GM23248 (cell line): Measurements from ENCODE around the gene SLC17A1. TPM values are rescaled to one million over a fixed set of nuclear protein-coding genes. Genes with fewer than 3 reads are reported as not detected.

Experiments used
- DNase-seq: peaks from one replicate; pipeline ENCODE4 v3.0.0-alpha.2; 2015
- H2AFZ ChIP-seq: fragments of 200-600 bp; sonication (generic); 2 replicates; pipeline ENCODE4 v1.6.1; 2016; ENCODE audit warnings: antibody characterized with exemption
- H3F3A ChIP-seq: fragments of 200-600 bp; sonication (generic); 2 replicates; pipeline ENCODE4 v1.6.1; 2016; ENCODE audit warnings: mild to moderate bottlenecking, antibody characterized with exemption, mixed run types; ENCODE audit not compliant: insufficient read depth
- H3K27ac ChIP-seq: fragments of 200-600 bp; sonication (generic); 2 replicates; pipeline ENCODE4 v1.5.1; 2016; ENCODE audit warnings: mild to moderate bottlenecking
- H3K27me3 ChIP-seq: fragments of 200-600 bp; sonication (generic); replicated peaks from 2 replicates; pipeline ENCODE4 v1.6.1; 2016; ENCODE audit warnings: mild to moderate bottlenecking; ENCODE audit not compliant: insufficient read depth
- H3K36me3 ChIP-seq: fragments of 200-600 bp; sonication (generic); 2 replicates; pipeline ENCODE4 v1.6.1; 2016; ENCODE audit warnings: low read depth, mild to moderate bottlenecking
- H3K4me1 ChIP-seq: fragments of 200-600 bp; sonication (generic); 2 replicates; pipeline ENCODE4 v1.6.1; 2016; ENCODE audit warnings: mild to moderate bottlenecking; ENCODE audit not compliant: insufficient read depth
- H3K4me2 ChIP-seq: fragments of 200-600 bp; sonication (generic); one replicate; pipeline ENCODE4 v1.6.1; 2016; ENCODE audit warnings: mild to moderate bottlenecking; ENCODE audit not compliant: unreplicated experiment
- H3K4me3 ChIP-seq: fragments of 200-600 bp; sonication (generic); 2 replicates; pipeline ENCODE4 v1.5.1; 2016; ENCODE audit warnings: mild to moderate bottlenecking
- H3K79me2 ChIP-seq: fragments of 200-600 bp; sonication (generic); 2 replicates; pipeline ENCODE4 v1.6.1; 2016; ENCODE audit warnings: mild to moderate bottlenecking; ENCODE audit not compliant: insufficient read depth
- H3K9ac ChIP-seq: fragments of 200-600 bp; sonication (generic); 2 replicates; pipeline ENCODE4 v1.6.1; 2016; ENCODE audit warnings: mild to moderate bottlenecking
- H3K9me2 ChIP-seq: fragments of 200-600 bp; sonication (generic); 2 replicates; pipeline ENCODE4 v1.6.1; 2016; ENCODE audit warnings: mixed run types, mild to moderate bottlenecking, moderate library complexity; ENCODE audit not compliant: insufficient read depth
- H3K9me3 ChIP-seq: fragments of 200-600 bp; sonication (generic); one replicate; pipeline ENCODE4 v1.6.1; 2017; ENCODE audit warnings: low read depth
- H4K20me1 ChIP-seq: fragments of 200-600 bp; sonication (generic); 2 replicates; pipeline ENCODE4 v1.6.0; 2016; ENCODE audit not compliant: insufficient read depth
- EZH2 ChIP-seq: fragments of 200-600 bp; sonication (generic); IDR thresholded peaks from 2 replicates; pipeline ENCODE4 v1.6.1; 2018; ENCODE audit warnings: antibody characterized with exemption, mild to moderate bottlenecking; ENCODE audit not compliant: insufficient read depth, poor library complexity, severe bottlenecking
- EZH2phosphoT487 ChIP-seq: fragments of 200-600 bp; sonication (generic); IDR thresholded peaks from 2 replicates; pipeline ENCODE4 v1.6.1; 2018; ENCODE audit warnings: antibody characterized with exemption, moderate library complexity, mild to moderate bottlenecking, low read depth; ENCODE audit not compliant: insufficient read depth
- WGBS, 2 experiments: methylation state at CpG; one replicate each; pipeline ENCODE4 v1.1.6; 2015 to 2017; ENCODE audit warnings: low lambda C conversion rate in 2 of 2, low coverage in 1 of 2; ENCODE audit errors: missing lambda C conversion rate in 2 of 2; 5-methylcytosine and 5-hydroxymethylcytosine counted together
- in situ Hi-C: fragments of 300-500 bp; cut with MboI; formaldehyde crosslinking; loops from 2 replicates; pipeline ENCODE4 v1.15.0; 2020
- polyA plus RNA-seq: library from polyadenylated mRNA; unstranded; fragments of >200 nt; fragmentation: Nextera tagmentation; extraction: Ambion mirVana; gene quantifications from 2 replicates; pipeline ENCODE4 v1.2.1, GENCODE V29; 2016
- total RNA-seq: library from RNA; depleted of rRNA; stranded (reverse); fragments of >200 nt; shearing (Covaris generic); gene quantifications from 2 replicates; pipeline ENCODE4 v1.2.3, GENCODE V29; 2014; rRNA removed

The SLC17A1 gene
- total RNA-seq (not detected in 2 replicates), polyA plus RNA-seq (not detected in 2 replicates)

- Histone ChIP-seq H3K27ac (no peak within 1 kb of the TSS), H3K36me3 (no peaks in the 10 kb centered on the region), H3K9me3 (no peaks in the 10 kb centered on the region), H3K9ac (no peak within 1 kb of the TSS), H2AFZ (no peak within 1 kb of the TSS), H3K4me1 (no peaks in the 10 kb centered on the region), H3K79me2 (no peaks in the 10 kb centered on the region), H3K27me3 (0 out of 2 replicates have a peak, but pooled peaks cover 8% of the 10 kb centered on the region), H3K4me3 (no peak within 1 kb of the TSS), H3F3A (no peaks in the 10 kb centered on the region), H3K9me2 (no peaks in the 10 kb centered on the region), H4K20me1 (no peaks in the 10 kb centered on the region), H3K4me2 (no peak within 1 kb of the TSS)
- in situ Hi-C loops = no loop called here
- DNase-seq = no peak
- TF ChIP-seq EZH2phosphoT487 (no peak), EZH2 (no peak)
- whole genome bisulfite sequencing, 2 experiments = 39 to 47% methylated on average over 8 of the region's 8 CpGs
Measured at GRCh38 chr6:25831532-25832306, at the start of gene SLC17A1. Gene SLC17A1 (minus strand): TSS chr6:25832052. CDS start chr6:25830557, 1,495 bp downstream.

GRCh38 chr6:25880601-25881000 lies 48.7 kb upstream of the SLC17A1 start:
- Histone ChIP-seq H2AFZ (no peak overlapping the region), H3F3A (no peaks in the 10 kb centered on the region), H3K4me1 (0 out of 2 replicates have a peak, but pooled peaks cover 12% of the 10 kb centered on the region), H4K20me1 (no peaks in the 10 kb centered on the region), H3K9me3 (no peaks in the 10 kb centered on the region), H3K9ac (no peak overlapping the region), H3K27ac (no peak overlapping the region), H3K27me3 (no peaks in the 10 kb centered on the region), H3K4me2 (no peak overlapping the region), H3K4me3 (no peak overlapping the region), H3K36me3 (no peaks in the 10 kb centered on the region), H3K79me2 (no peaks in the 10 kb centered on the region), H3K9me2 (no peaks in the 10 kb centered on the region)
- WGBS, 2 experiments = 63% methylated on average over 4 of the region's 4 CpGs
- in situ Hi-C loops = no loop called here
- no peak for DNase-seq
- no peak for TF ChIP-seq EZH2
- TF ChIP-seq EZH2phosphoT487 = no peak

GRCh38 chr6:25878721-25879322 lies 47.0 kb upstream of the SLC17A1 start:
- Histone ChIP-seq H3K27me3 (no peaks in the 10 kb centered on the region; the same call in 1 of the 2 replicates), H3K9me3 (no peaks in the 10 kb centered on the region), H3K79me2 (no peaks in the 10 kb centered on the region), H3K4me1 (0 out of 2 replicates have a peak, but pooled peaks cover 5% of the 10 kb centered on the region), H4K20me1 (no peaks in the 10 kb centered on the region), H3K4me3 (no peak overlapping the region), H3K36me3 (no peaks in the 10 kb centered on the region), H3K9me2 (no peaks in the 10 kb centered on the region), H2AFZ (no peak overlapping the region), H3K27ac (no peak overlapping the region), H3K4me2 (no peak overlapping the region), H3K9ac (no peak overlapping the region), H3F3A (no peaks in the 10 kb centered on the region)
- in situ Hi-C loops = no loop called here
- TF ChIP-seq EZH2 = no peak
- no peak for TF ChIP-seq EZH2phosphoT487
- WGBS, 2 experiments = 85 to 90% methylated on average over 2 of the region's 2 CpGs
- no peak for DNase-seq

GRCh38 chr6:25875926-25876602 lies 44.2 kb upstream of the SLC17A1 start:
- H3K9me3 ChIP-seq = no peaks in the 10 kb centered on the region
- no peaks in the 10 kb centered on the region for H3F3A ChIP-seq
- no peaks in the 10 kb centered on the region for H3K9me2 ChIP-seq
- H4K20me1 ChIP-seq = no peaks in the 10 kb centered on the region
- DNase-seq = no peak
- H3K4me3 ChIP-seq = no peak overlapping the region
- H3K79me2 ChIP-seq = no peaks in the 10 kb centered on the region
- no peaks in the 10 kb centered on the region for H3K36me3 ChIP-seq
- in situ Hi-C loops = no loop called here
- no peak overlapping the region for H3K4me2 ChIP-seq
- no peak overlapping the region for H2AFZ ChIP-seq
- no peak overlapping the region for H3K9ac ChIP-seq
- H3K27me3 ChIP-seq = no peaks in the 10 kb centered on the region; the same call in 1 of the 2 replicates
- no peak overlapping the region for H3K27ac ChIP-seq
- no peak for TF ChIP-seq EZH2phosphoT487
- TF ChIP-seq EZH2 = no peak
- H3K4me1 ChIP-seq = no peaks in the 10 kb centered on the region
- WGBS, 2 experiments = 27 to 31% methylated on average over 3 of the region's 3 CpGs
